ENCODE results near the gene MTPN.

MTPN gene

DNA sequence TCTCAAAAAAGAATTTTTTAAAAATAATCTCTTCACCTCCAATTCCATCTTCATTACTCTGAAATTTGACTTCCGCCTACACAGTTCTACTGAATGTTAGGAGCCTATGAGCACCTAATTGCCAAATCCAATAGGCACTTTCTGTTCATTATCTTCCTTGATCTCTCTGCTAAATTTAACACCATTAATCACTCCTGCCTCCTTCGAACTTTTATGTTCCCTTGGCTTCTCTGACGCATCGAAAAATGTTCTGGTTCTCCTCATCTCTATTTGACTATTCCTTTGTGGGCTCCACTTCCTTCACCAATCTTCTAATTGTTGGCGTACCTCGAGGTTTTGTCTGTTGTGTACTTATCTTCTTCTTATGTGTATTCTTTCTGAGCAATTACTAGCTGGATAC, 87.3 kb downstream of the MTPN start:
- TF ChIP-seq FOXA1 (IDR thresholded peaks at IDR 0.05) (no peak), NFRKB (IDR thresholded peaks at IDR 0.05) (no peak), SUZ12 (IDR thresholded peaks at IDR 0.05) (no peak), FOXK2 (IDR thresholded peaks at IDR 0.05) (no peak), TARDBP (IDR thresholded peaks at IDR 0.05) (no peak), LEF1 (IDR thresholded peaks at IDR 0.05; ENCODE audit: borderline replicate concordance) (no peak)
- TF ChIP-seq, protein P1, sequence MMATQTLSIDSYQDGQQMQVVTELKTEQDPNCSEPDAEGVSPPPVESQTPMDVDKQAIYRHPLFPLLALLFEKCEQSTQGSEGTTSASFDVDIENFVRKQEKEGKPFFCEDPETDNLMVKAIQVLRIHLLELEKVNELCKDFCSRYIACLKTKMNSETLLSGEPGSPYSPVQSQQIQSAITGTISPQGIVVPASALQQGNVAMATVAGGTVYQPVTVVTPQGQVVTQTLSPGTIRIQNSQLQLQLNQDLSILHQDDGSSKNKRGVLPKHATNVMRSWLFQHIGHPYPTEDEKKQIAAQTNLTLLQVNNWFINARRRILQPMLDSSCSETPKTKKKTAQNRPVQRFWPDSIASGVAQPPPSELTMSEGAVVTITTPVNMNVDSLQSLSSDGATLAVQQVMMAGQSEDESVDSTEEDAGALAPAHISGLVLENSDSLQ (IDR thresholded peaks at IDR 0.05) = no peak
- no peak for DNase-seq (ENCODE audit: extremely low spot score)
- POLR2A ChIA-PET = no interaction called here
- CTCF ChIA-PET = no interaction called here

DNA sequence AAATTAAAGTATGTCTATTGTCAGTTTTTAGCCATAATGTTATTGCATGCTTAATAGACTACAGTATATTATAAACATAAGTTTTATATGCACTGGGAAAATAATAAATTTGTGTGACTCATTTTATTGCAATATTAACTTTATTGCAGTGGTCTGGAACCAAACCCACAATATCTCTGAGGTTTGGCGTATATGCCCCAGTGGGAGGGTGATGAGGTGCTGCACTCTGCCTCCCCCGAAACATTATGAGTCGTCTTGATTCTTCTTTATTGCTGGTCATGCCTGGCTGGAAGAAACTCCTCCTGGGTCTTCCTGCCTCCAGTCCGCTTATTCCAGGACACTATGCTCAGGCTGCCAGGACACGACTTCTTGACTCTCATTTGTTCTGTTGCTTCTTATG, 88.4 kb downstream of the MTPN start:
- DNase-seq (ENCODE audit: extremely low spot score) = no peak
- CTCF ChIA-PET = no interaction called here
- TF ChIP-seq, protein P1 (IDR thresholded peaks at IDR 0.05) = no peak
- TF ChIP-seq FOXK2 (IDR thresholded peaks at IDR 0.05) = no peak
- no peak for TF ChIP-seq CTBP1 (IDR thresholded peaks at IDR 0.05; ENCODE audit: borderline replicate concordance)
- TF ChIP-seq FOXM1 (IDR thresholded peaks at IDR 0.05; ENCODE audit: borderline replicate concordance) = no peak
- no peak for TF ChIP-seq TARDBP (IDR thresholded peaks at IDR 0.05)
- no peak for TF ChIP-seq NFRKB (IDR thresholded peaks at IDR 0.05)
- TF ChIP-seq ZNF384 (IDR thresholded peaks at IDR 0.05) = no peak
- no peak for TF ChIP-seq BHLHE40 (IDR thresholded peaks at IDR 0.05; ENCODE audit: borderline replicate concordance)
- TF ChIP-seq FOXA1 (IDR thresholded peaks at IDR 0.05) = no peak
- no peak for TF ChIP-seq LEF1 (IDR thresholded peaks at IDR 0.05; ENCODE audit: borderline replicate concordance)
- TF ChIP-seq ELF4 (IDR thresholded peaks at IDR 0.05) = no peak
- no peak for TF ChIP-seq HDGF (IDR thresholded peaks at IDR 0.05; ENCODE audit: borderline replicate concordance)
- no peak for TF ChIP-seq ARNT (IDR thresholded peaks at IDR 0.05)
- no peak for TF ChIP-seq SP1 (IDR thresholded peaks at IDR 0.05)
- no peak for TF ChIP-seq L3MBTL2 (conservative IDR thresholded peaks at IDR 0.05)
- TF ChIP-seq SUZ12 (IDR thresholded peaks at IDR 0.05) = no peak
- POLR2A ChIA-PET = no interaction called here

DNA sequence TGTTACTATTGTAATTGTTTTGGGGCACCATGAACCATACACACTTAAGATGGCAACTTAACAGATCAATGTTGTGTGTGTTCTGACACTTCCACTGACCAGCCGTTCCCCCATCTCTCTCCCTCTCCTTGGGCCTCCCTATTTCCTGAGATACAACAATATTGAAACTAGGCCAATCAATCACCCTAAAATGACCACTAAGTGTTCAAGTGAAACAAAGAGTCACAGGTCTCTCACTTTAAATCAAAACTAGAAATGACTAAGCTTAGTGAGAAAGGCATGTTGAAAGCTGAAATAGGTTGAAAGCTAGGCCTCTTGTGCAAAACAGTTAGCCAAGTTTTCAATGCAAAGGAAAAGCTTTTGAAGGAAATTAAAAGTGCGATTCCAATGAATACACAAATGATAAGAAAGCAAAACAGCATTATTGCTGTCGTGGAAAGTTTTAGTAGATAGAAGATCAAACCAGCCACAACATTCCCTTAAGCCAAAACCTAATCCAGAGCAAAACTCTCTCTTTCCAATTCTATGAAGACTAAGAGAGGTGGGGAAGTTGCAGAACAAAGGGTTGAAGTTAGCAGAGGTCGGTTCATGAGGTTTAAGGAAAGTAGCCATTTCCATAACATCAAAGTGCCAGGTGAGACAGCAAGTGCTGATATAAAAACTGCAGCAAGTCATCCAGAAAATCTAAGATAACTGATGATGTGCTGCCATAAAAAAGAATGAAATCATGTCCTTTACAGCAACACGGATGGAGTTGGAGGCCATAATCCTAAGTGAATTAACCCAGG, 90.6 kb downstream of the MTPN start:
- DNase-seq (ENCODE audit: extremely low spot score) = no peak
- TF ChIP-seq TARDBP (IDR thresholded peaks at IDR 0.05) (no peak), ZNF384 (IDR thresholded peaks at IDR 0.05) (no peak), FOXA1 (IDR thresholded peaks at IDR 0.05) (no peak), HDGF (IDR thresholded peaks at IDR 0.05; ENCODE audit: borderline replicate concordance) (no peak), LEF1 (IDR thresholded peaks at IDR 0.05; ENCODE audit: borderline replicate concordance) (no peak), ARNT (IDR thresholded peaks at IDR 0.05) (no peak), FOXK2 (IDR thresholded peaks at IDR 0.05) (no peak), ELF4 (IDR thresholded peaks at IDR 0.05) (no peak), FOXM1 (IDR thresholded peaks at IDR 0.05; ENCODE audit: borderline replicate concordance) (no peak), NFRKB (IDR thresholded peaks at IDR 0.05) (no peak), CTBP1 (IDR thresholded peaks at IDR 0.05; ENCODE audit: borderline replicate concordance) (no peak), L3MBTL2 (conservative IDR thresholded peaks at IDR 0.05) (no peak), BHLHE40 (IDR thresholded peaks at IDR 0.05; ENCODE audit: borderline replicate concordance) (no peak), SP1 (IDR thresholded peaks at IDR 0.05) (no peak), SUZ12 (IDR thresholded peaks at IDR 0.05) (no peak)
- TF ChIP-seq, protein P1 (IDR thresholded peaks at IDR 0.05) = no peak
- CTCF ChIA-PET = no interaction called here
- POLR2A ChIA-PET = no interaction called here

DNA sequence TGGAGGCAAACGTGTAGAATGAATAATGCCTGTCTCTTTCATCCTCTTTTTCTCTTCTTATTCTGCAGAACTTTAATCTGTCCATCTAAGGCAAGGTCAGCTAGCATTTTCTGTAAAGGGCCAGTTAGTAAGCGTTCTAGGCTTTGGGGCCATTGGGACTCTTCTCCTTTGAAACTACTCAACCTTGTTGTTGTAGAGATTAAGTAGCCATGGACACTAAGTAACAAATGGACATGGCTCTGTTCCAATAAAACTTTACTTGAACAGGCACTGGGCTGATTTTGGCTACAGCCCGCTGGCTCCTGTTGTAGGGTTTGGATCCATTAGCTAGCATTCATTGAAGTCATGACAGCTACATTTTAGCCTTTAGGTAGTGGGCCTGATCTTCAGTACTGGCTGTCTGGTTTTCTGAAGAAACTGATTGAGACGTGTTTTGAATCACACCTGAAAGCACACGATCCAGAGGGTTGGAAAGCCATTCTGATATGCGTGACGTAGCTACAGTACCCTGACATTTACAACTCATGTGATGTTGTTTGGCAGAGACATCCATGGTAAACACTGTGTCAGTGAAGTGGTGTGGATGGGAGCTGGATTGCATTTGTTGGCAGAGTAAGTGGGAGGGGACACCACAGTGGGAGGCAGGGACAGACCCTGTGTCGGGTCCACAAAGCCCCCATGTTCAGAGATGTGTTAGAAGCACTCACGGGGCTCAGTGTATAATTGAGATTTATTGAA, 92.5 kb downstream of the MTPN start:
- DNase-seq (ENCODE audit: extremely low spot score) = no peak
- no peak for TF ChIP-seq ELF4 (IDR thresholded peaks at IDR 0.05)
- no peak for TF ChIP-seq CTBP1 (IDR thresholded peaks at IDR 0.05; ENCODE audit: borderline replicate concordance)
- POLR2A ChIA-PET = no interaction called here
- CTCF ChIA-PET = interaction anchor here (0.8 kb wide), 1 partner anchor 35 kb away, joined by 4 read pairs; no protein-coding TSS in a partner anchor

DNA sequence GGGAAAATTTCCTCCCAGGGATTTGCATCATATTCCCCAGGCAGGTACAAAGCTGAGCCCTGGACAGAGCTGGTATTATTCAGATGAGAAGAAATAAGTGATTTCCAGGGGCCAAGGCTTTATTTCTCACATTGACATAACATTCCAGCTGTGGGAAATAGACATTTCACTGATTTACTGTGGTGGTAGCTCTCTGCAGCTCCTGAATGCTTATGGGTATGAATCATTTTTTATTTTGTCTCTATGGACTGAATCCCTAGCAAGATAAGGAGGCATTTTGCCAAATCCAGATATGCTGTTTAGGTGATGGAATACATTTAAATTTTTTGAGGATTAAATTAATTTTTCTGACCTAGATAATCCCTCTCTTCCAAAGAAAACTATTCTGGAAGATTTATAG, 97.9 kb downstream of the MTPN start:
- ChIA-PET POLR2A (no interaction called here), CTCF (no interaction called here)
- TF ChIP-seq ZNF384 (IDR thresholded peaks at IDR 0.05) (no peak), ELF4 (IDR thresholded peaks at IDR 0.05) (no peak), HDGF (IDR thresholded peaks at IDR 0.05; ENCODE audit: borderline replicate concordance) (no peak), CTBP1 (IDR thresholded peaks at IDR 0.05; ENCODE audit: borderline replicate concordance) (no peak), BHLHE40 (IDR thresholded peaks at IDR 0.05; ENCODE audit: borderline replicate concordance) (no peak), FOXM1 (IDR thresholded peaks at IDR 0.05; ENCODE audit: borderline replicate concordance) (no peak), SUZ12 (IDR thresholded peaks at IDR 0.05) (no peak), FOXK2 (IDR thresholded peaks at IDR 0.05) (no peak)
- DNase-seq (ENCODE audit: extremely low spot score) = no peak

DNA sequence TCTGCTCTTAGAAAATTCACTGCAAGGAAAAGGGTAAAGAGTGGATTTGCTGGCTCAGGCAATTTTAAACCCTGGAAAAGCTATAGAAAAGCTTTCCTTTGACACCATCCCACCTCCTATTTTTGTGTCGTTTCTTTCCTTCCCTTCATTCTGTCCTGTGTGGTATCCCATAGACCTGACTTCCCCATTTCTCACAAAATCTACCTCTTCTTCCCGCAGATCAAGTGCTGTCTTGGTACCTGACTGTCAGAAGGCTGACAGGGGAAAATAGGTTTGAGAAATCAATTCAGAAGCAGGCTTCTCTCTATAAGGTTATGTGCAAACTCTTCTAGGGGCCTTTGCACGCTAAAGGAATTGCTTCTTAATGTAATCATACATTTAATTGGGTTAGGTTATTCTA, 98.9 kb downstream of the MTPN start:
- TF ChIP-seq CTBP1 (IDR thresholded peaks at IDR 0.05; ENCODE audit: borderline replicate concordance) = no peak
- no peak for TF ChIP-seq ZNF384 (IDR thresholded peaks at IDR 0.05)
- TF ChIP-seq SP1 (IDR thresholded peaks at IDR 0.05) = no peak
- no peak for TF ChIP-seq ELF4 (IDR thresholded peaks at IDR 0.05)
- no peak for TF ChIP-seq LEF1 (IDR thresholded peaks at IDR 0.05; ENCODE audit: borderline replicate concordance)
- no peak for TF ChIP-seq HDGF (IDR thresholded peaks at IDR 0.05; ENCODE audit: borderline replicate concordance)
- TF ChIP-seq, protein P1 (IDR thresholded peaks at IDR 0.05) = no peak
- no peak for TF ChIP-seq SUZ12 (IDR thresholded peaks at IDR 0.05)
- TF ChIP-seq FOXM1 (IDR thresholded peaks at IDR 0.05; ENCODE audit: borderline replicate concordance) = no peak
- no peak for TF ChIP-seq NFRKB (IDR thresholded peaks at IDR 0.05)
- TF ChIP-seq ARNT (IDR thresholded peaks at IDR 0.05) = no peak
- no peak for TF ChIP-seq TARDBP (IDR thresholded peaks at IDR 0.05)
- TF ChIP-seq FOXA1 (IDR thresholded peaks at IDR 0.05) = no peak
- TF ChIP-seq BHLHE40 (IDR thresholded peaks at IDR 0.05; ENCODE audit: borderline replicate concordance) = no peak
- no peak for DNase-seq (ENCODE audit: extremely low spot score)
- CTCF ChIA-PET = no interaction called here
- POLR2A ChIA-PET = no interaction called here
